Osteocyte (in vitro differentiated cells): Measurements from ENCODE around the gene AKAP6. TPM values are rescaled to one million over a fixed set of nuclear protein-coding genes. Genes with fewer than 3 reads are reported as not detected.

Experiments used
- DNase-seq: peaks from one replicate; pipeline ENCODE4 v3.0.0; 2021; ENCODE audit warnings: mixed read lengths; ENCODE audit not compliant: unreplicated experiment; ENCODE audit errors: extremely low spot score
- H3K27ac Mint-ChIP-seq: one replicate; pipeline ENCODE4 v1.8.0; 2021; ENCODE audit warnings: mild to moderate bottlenecking, mixed read lengths; ENCODE audit not compliant: unreplicated experiment
- H3K27me3 Mint-ChIP-seq: one replicate; pipeline ENCODE4 v1.8.0; 2021; ENCODE audit warnings: mixed read lengths; ENCODE audit not compliant: unreplicated experiment
- H3K36me3 Mint-ChIP-seq: one replicate; pipeline ENCODE4 v1.8.0; 2021; ENCODE audit warnings: mixed read lengths; ENCODE audit not compliant: unreplicated experiment
- H3K4me1 Mint-ChIP-seq: one replicate; pipeline ENCODE4 v1.8.0; 2021; ENCODE audit warnings: mixed read lengths; ENCODE audit not compliant: unreplicated experiment
- H3K4me3 Mint-ChIP-seq: one replicate; pipeline ENCODE4 v1.8.0; 2021; ENCODE audit warnings: mild to moderate bottlenecking, moderate library complexity, mixed read lengths; ENCODE audit not compliant: unreplicated experiment
- H3K9me3 Mint-ChIP-seq: one replicate; pipeline ENCODE4 v1.8.0; 2021; ENCODE audit warnings: mixed read lengths; ENCODE audit not compliant: unreplicated experiment
- CTCF ChIP-seq: fragments of 200-600 bp; sonication (generic); IDR thresholded peaks from 2 replicates; pipeline ENCODE4 v1.5.0; 2021; ENCODE audit warnings: antibody characterized with exemption, mild to moderate bottlenecking, moderate library complexity
- total RNA-seq: library from RNA; stranded (reverse); gene quantifications from 2 replicates; pipeline ENCODE4 v1.2.1, GENCODE V29; 2021

The AKAP6 gene
- total RNA-seq, 1 donor from 2014 or later: 4.1 TPM

- no peak for DNase-seq
Observed at GRCh38 chr14:32701475-32701874, 372.4 kb downstream of the AKAP6 start.

GRCh38 chr14:32702088-32702487 is 373.0 kb downstream of the AKAP6 start:
- Mint-ChIP-seq H3K4me1 (peaks cover 20% of the 10 kb centered on the region), H3K27ac (no peak overlapping the region), H3K9me3 (no peaks in the 10 kb centered on the region), H3K36me3 (no peaks in the 10 kb centered on the region), H3K4me3 (no peak overlapping the region), H3K27me3 (no peaks in the 10 kb centered on the region)
- DNase-seq: no peak
- TF ChIP-seq CTCF: no peak

More at GRCh38 chr14:32701475-32701874, 372.4 kb downstream of the AKAP6 start:
- no peak for TF ChIP-seq CTCF
- Mint-ChIP-seq H3K4me1 (peaks cover 18% of the 10 kb centered on the region), H3K9me3 (no peaks in the 10 kb centered on the region), H3K27me3 (no peaks in the 10 kb centered on the region), H3K27ac (no peak overlapping the region), H3K36me3 (no peaks in the 10 kb centered on the region), H3K4me3 (no peak overlapping the region)

GRCh38 chr14:32702562-32702961 is 373.5 kb downstream of the AKAP6 start:
- H3K9me3 Mint-ChIP-seq: no peaks in the 10 kb centered on the region
- peaks cover 15% of the 10 kb centered on the region for H3K4me1 Mint-ChIP-seq
- no peaks in the 10 kb centered on the region for H3K27me3 Mint-ChIP-seq
- no peak for TF ChIP-seq CTCF
- no peak overlapping the region for H3K4me3 Mint-ChIP-seq
- DNase-seq: no peak
- H3K27ac Mint-ChIP-seq: peak overlapping the region; percentile 12
- H3K36me3 Mint-ChIP-seq: no peaks in the 10 kb centered on the region

- Mint-ChIP-seq H3K27me3 (no peaks in the 10 kb centered on the region), H3K4me3 (no peak overlapping the region), H3K9me3 (no peaks in the 10 kb centered on the region), H3K36me3 (no peaks in the 10 kb centered on the region), H3K27ac (peak overlapping the region; percentile 15), H3K4me1 (peaks cover 13% of the 10 kb centered on the region)
- TF ChIP-seq CTCF: no peak
- no peak for DNase-seq
Observed at GRCh38 chr14:32703183-32703621, 374.1 kb downstream of the AKAP6 start.

- H3K27me3 Mint-ChIP-seq: no peaks in the 10 kb centered on the region
- TF ChIP-seq CTCF: no peak
- H3K9me3 Mint-ChIP-seq: no peaks in the 10 kb centered on the region
- no peak overlapping the region for H3K27ac Mint-ChIP-seq
- no peaks in the 10 kb centered on the region for H3K36me3 Mint-ChIP-seq
- H3K4me3 Mint-ChIP-seq: no peak overlapping the region
- DNase-seq: no peak
- H3K4me1 Mint-ChIP-seq: peaks cover 31% of the 10 kb centered on the region
Observed at GRCh38 chr14:32706721-32707519, 377.8 kb downstream of the AKAP6 start.
